Testis (tissue), 3 donors: ENCODE results near the gene SRGAP1. TPM values are rescaled to one million over a fixed set of nuclear protein-coding genes. Genes with fewer than 3 reads are reported as not detected.

ENCODE experiments used
- DNase-seq: peaks from one replicate; pipeline ENCODE4 v3.0.0-alpha.2; 2019
- H3K27ac ChIP-seq, 2 donors: fragments of 200-600 bp; sonication (generic); one replicate each; pipeline ENCODE4 v1.5.1; 2019
- H3K27me3 ChIP-seq: fragments of 200-600 bp; sonication (generic); one replicate; pipeline ENCODE4 v1.5.1; 2019
- H3K36me3 ChIP-seq: fragments of 200-600 bp; sonication (generic); one replicate; pipeline ENCODE4 v1.5.1; 2017; ENCODE audit warnings: low read depth; ENCODE audit errors: missing control alignments
- H3K4me1 ChIP-seq: fragments of 200-600 bp; sonication (generic); one replicate; pipeline ENCODE4 v1.5.1; 2019
- H3K4me3 ChIP-seq, 2 donors: fragments of 200-600 bp; sonication (generic); one replicate each; pipeline ENCODE4 v1.5.1; 2017 to 2019
- H3K9me3 ChIP-seq: fragments of 200-600 bp; sonication (generic); one replicate; pipeline ENCODE4 v1.5.1; 2017
- CTCF ChIP-seq, 3 experiments: fragments of 450-650 bp in 2 of 3; fragments of 200-600 bp in 1 of 3; sonication (generic) in 1 of 3; IDR thresholded peaks; one replicate each; pipeline ENCODE4 v1.5.1; 2016 to 2019; ENCODE audit warnings: antibody characterized with exemption in 3 of 3, mild to moderate bottlenecking in 2 of 3, moderate library complexity in 1 of 3
- POLR2A ChIP-seq: fragments of 450-650 bp; IDR thresholded peaks from one replicate; pipeline ENCODE4 v1.6.1; 2017; ENCODE audit warnings: antibody characterized with exemption, mild to moderate bottlenecking, moderate library complexity
- WGBS, 2 donors: methylation state at CpG; one replicate each; pipeline ENCODE4 v1.1.5; 2018; 5-methylcytosine and 5-hydroxymethylcytosine counted together
- intact Hi-C: fragments of 100-400 bp; cut with DNase I; formaldehyde crosslinking; loops from one replicate; pipeline ENCODE4 v1.15.1; 2023; ENCODE audit warnings: low total_unique reads
- polyA plus RNA-seq: library from polyadenylated mRNA; stranded (reverse); fragments of 350-450 nt; fragmentation: Illumina TruSeq; extraction: RNeasy Lipid Tissue Mini Kit (QIAGEN cat#74804); gene quantifications from one replicate; pipeline ENCODE4 v1.2.3, GENCODE V29; 2014; ENCODE audit warnings: low read depth, low replicate concordance; ENCODE audit not compliant: insufficient read depth
- total RNA-seq, 2 donors: library from RNA; depleted of rRNA; stranded (reverse); fragments of >200 nt; gene quantifications; one replicate each; pipeline ENCODE4 v1.2.3, GENCODE V29; 2016

Gene SRGAP1
- total and polyA plus RNA-seq, 3 donors from 2014 or later, result 9.4 to 47.2 (median 26.9) TPM

- no peaks in the 10 kb centered on the region for H3K36me3 ChIP-seq
- no peak overlapping the region for H3K27ac ChIP-seq
- no peaks in the 10 kb centered on the region for H3K9me3 ChIP-seq
- WGBS, 2 donors, result 41 to 47% methylated on average over 2 of the region's 2 CpGs
- intact Hi-C loops, result no loop called here
- no peaks in the 10 kb centered on the region for H3K27me3 ChIP-seq
- H3K4me3 ChIP-seq, result no peak overlapping the region
- DNase-seq, result no peak
- TF ChIP-seq CTCF (IDR thresholded peaks at IDR 0.05) (no peak), POLR2A (no peak)
- peaks cover 10% of the 10 kb centered on the region for H3K4me1 ChIP-seq
Observed at GRCh38 chr12:63897931-63898330, 53.4 kb downstream of the SRGAP1 start.

GRCh38 chr12:63898764-63899337 is 54.4 kb downstream of the SRGAP1 start:
- no peak overlapping the region for H3K4me3 ChIP-seq
- DNase-seq, result no peak
- 81 to 88% methylated on average over 4 of the region's 4 CpGs for whole genome bisulfite sequencing, 2 donors
- no peak overlapping the region for H3K27ac ChIP-seq
- no peaks in the 10 kb centered on the region for H3K9me3 ChIP-seq
- TF ChIP-seq POLR2A (no peak), CTCF (IDR thresholded peaks at IDR 0.05) (no peak)
- H3K36me3 ChIP-seq, result no peaks in the 10 kb centered on the region
- no peaks in the 10 kb centered on the region for H3K27me3 ChIP-seq
- intact Hi-C loops, result no loop called here
- peaks cover 10% of the 10 kb centered on the region for H3K4me1 ChIP-seq

- Histone ChIP-seq H3K36me3 (no peaks in the 10 kb centered on the region), H3K9me3 (no peaks in the 10 kb centered on the region), H3K27me3 (no peaks in the 10 kb centered on the region), H3K27ac (no peak overlapping the region), H3K4me3 (no peak overlapping the region), H3K4me1 (peaks cover 10% of the 10 kb centered on the region)
- intact Hi-C loops, result no loop called here
- TF ChIP-seq CTCF (IDR thresholded peaks at IDR 0.05), result no peak
- TF ChIP-seq POLR2A, result no peak
- DNase-seq, result no peak
- 82 to 84% methylated on average over 4 of the region's 4 CpGs for WGBS, 2 donors
Observed at GRCh38 chr12:63899396-63899795, 54.9 kb downstream of the SRGAP1 start.

GRCh38 chr12:63900922-63901793 is 56.7 kb downstream of the SRGAP1 start:
- Histone ChIP-seq H3K9me3 (no peaks in the 10 kb centered on the region), H3K27me3 (no peaks in the 10 kb centered on the region), H3K4me1 (peaks cover 10% of the 10 kb centered on the region), H3K4me3 (no peak overlapping the region), H3K27ac (peak overlapping the region; percentile 3 to 25), H3K36me3 (no peaks in the 10 kb centered on the region)
- no peak for DNase-seq
- TF ChIP-seq POLR2A, result no peak
- no peak for TF ChIP-seq CTCF (IDR thresholded peaks at IDR 0.05)
- intact Hi-C loops, result no loop called here
- 71 to 86% methylated on average over 2 of the region's 2 CpGs for whole genome bisulfite sequencing, 2 donors
